ENCODE data around the gene NUP188. TPM values are rescaled to one million over a fixed set of nuclear protein-coding genes. Genes with fewer than 3 reads are reported as not detected.

NUP188 gene
- total and polyA plus RNA-seq, 10 of the 15 experiments (the other 5 are each of a cell fraction or from before 2014, with no cell fraction given) = 1.4 to 73.7 (median 48.9) TPM

DNA sequence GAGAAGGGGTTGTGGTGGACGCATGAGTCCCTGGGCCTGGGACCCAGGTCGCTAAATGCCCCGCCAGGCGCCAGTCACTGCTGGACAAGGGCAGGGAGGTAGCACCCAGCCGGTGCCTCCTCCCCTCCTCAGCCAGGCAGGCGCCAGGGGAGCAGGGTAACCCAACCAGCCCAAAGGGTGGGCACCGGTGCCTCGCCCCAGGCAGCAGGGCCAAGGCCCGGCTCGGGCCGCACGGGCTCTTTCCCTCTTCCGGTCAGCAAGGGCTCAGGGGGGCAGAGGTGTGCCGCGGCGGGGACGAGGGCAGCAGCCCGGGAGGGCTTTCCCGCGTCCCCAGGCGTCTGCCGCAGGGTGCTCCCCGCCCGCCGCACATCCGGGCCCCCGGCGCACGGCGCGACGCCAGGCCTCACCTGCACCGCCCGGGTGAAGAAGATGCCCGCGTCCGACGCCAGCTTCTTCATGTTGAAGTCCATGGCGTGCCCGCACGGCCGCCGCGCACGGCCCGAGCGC lies 80.2 kb downstream of the NUP188 start (continued):
- TF ChIP-seq, protein P1, sequence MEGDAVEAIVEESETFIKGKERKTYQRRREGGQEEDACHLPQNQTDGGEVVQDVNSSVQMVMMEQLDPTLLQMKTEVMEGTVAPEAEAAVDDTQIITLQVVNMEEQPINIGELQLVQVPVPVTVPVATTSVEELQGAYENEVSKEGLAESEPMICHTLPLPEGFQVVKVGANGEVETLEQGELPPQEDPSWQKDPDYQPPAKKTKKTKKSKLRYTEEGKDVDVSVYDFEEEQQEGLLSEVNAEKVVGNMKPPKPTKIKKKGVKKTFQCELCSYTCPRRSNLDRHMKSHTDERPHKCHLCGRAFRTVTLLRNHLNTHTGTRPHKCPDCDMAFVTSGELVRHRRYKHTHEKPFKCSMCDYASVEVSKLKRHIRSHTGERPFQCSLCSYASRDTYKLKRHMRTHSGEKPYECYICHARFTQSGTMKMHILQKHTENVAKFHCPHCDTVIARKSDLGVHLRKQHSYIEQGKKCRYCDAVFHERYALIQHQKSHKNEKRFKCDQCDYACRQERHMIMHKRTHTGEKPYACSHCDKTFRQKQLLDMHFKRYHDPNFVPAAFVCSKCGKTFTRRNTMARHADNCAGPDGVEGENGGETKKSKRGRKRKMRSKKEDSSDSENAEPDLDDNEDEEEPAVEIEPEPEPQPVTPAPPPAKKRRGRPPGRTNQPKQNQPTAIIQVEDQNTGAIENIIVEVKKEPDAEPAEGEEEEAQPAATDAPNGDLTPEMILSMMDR (IDR thresholded peaks at IDR 0.05 in 2 of 3, conservative IDR thresholded peaks at IDR 0.05 in 1 of 3; ENCODE audit: control insufficient read depth in 2 of 3, extremely low read depth in 1 of 3, insufficient read depth in 1 of 3, low read depth in 3 of 3, low read length in 3 of 3) = no peak
- TF ChIP-seq, protein P2, sequence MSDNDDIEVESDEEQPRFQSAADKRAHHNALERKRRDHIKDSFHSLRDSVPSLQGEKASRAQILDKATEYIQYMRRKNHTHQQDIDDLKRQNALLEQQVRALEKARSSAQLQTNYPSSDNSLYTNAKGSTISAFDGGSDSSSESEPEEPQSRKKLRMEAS (IDR thresholded peaks at IDR 0.05; ENCODE audit: low read depth, low read length) = no peak
- no peak for TF ChIP-seq MEF2A (IDR thresholded peaks at IDR 0.05; ENCODE audit: insufficient read depth, low read depth, low read length)
- TF ChIP-seq BCL11A (IDR thresholded peaks at IDR 0.05; ENCODE audit: low read depth, low read length) = no peak
- TF ChIP-seq, protein P3, sequence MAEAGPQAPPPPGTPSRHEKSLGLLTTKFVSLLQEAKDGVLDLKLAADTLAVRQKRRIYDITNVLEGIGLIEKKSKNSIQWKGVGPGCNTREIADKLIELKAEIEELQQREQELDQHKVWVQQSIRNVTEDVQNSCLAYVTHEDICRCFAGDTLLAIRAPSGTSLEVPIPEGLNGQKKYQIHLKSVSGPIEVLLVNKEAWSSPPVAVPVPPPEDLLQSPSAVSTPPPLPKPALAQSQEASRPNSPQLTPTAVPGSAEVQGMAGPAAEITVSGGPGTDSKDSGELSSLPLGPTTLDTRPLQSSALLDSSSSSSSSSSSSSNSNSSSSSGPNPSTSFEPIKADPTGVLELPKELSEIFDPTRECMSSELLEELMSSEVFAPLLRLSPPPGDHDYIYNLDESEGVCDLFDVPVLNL (IDR thresholded peaks at IDR 0.05; ENCODE audit: low read depth, low read length) = no peak
- TF ChIP-seq TAF1 (IDR thresholded peaks at IDR 0.05; ENCODE audit: borderline replicate concordance, low read depth, low read length) = no peak
- no peak for TF ChIP-seq KDM1A (IDR thresholded peaks at IDR 0.05; ENCODE audit: borderline replicate concordance)
- TF ChIP-seq LARP7 (IDR thresholded peaks at IDR 0.05) = peak; percentile 88
- no peak for TF ChIP-seq SRF (IDR thresholded peaks at IDR 0.05; ENCODE audit: low read depth in 2 of 2, low read length in 2 of 2)
- no peak for TF ChIP-seq TCF12 (IDR thresholded peaks at IDR 0.05; ENCODE audit: low read depth, low read length)
- TF ChIP-seq, protein P4, sequence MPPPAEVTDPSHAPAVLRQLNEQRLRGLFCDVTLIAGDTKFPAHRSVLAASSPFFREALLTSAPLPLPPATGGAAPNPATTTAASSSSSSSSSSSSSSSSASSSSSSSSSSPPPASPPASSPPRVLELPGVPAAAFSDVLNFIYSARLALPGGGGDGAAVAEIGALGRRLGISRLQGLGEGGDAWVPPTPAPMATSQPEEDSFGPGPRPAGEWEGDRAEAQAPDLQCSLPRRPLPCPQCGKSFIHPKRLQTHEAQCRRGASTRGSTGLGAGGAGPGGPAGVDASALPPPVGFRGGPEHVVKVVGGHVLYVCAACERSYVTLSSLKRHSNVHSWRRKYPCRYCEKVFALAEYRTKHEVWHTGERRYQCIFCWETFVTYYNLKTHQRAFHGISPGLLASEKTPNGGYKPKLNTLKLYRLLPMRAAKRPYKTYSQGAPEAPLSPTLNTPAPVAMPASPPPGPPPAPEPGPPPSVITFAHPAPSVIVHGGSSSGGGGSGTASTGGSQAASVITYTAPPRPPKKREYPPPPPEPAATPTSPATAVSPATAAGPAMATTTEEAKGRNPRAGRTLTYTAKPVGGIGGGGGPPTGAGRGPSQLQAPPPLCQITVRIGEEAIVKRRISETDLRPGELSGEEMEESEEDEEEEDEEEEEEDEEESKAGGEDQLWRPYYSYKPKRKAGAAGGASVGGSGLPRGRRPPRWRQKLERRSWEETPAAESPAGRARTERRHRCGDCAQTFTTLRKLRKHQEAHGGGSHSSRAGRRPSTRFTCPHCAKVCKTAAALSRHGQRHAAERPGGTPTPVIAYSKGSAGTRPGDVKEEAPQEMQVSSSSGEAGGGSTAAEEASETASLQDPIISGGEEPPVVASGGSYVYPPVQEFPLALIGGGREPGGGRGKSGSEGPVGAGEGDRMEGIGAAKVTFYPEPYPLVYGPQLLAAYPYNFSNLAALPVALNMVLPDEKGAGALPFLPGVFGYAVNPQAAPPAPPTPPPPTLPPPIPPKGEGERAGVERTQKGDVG (CRISPR knock-in tag; IDR thresholded peaks at IDR 0.05) = no peak
- TF ChIP-seq PAX8 (IDR thresholded peaks at IDR 0.05) = no peak
- TF ChIP-seq, protein P5, sequence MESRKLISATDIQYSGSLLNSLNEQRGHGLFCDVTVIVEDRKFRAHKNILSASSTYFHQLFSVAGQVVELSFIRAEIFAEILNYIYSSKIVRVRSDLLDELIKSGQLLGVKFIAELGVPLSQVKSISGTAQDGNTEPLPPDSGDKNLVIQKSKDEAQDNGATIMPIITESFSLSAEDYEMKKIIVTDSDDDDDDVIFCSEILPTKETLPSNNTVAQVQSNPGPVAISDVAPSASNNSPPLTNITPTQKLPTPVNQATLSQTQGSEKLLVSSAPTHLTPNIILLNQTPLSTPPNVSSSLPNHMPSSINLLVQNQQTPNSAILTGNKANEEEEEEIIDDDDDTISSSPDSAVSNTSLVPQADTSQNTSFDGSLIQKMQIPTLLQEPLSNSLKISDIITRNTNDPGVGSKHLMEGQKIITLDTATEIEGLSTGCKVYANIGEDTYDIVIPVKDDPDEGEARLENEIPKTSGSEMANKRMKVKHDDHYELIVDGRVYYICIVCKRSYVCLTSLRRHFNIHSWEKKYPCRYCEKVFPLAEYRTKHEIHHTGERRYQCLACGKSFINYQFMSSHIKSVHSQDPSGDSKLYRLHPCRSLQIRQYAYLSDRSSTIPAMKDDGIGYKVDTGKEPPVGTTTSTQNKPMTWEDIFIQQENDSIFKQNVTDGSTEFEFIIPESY (IDR thresholded peaks at IDR 0.05) = no peak
- TF ChIP-seq FOXK2 (IDR thresholded peaks at IDR 0.05) = no peak
- no peak; the same call in 1 of the 2 replicates for TF ChIP-seq NR2F1 (conservative IDR thresholded peaks at IDR 0.05)
- no peak for TF ChIP-seq RBBP5 (conservative IDR thresholded peaks at IDR 0.05)
- TF ChIP-seq, protein P6, sequence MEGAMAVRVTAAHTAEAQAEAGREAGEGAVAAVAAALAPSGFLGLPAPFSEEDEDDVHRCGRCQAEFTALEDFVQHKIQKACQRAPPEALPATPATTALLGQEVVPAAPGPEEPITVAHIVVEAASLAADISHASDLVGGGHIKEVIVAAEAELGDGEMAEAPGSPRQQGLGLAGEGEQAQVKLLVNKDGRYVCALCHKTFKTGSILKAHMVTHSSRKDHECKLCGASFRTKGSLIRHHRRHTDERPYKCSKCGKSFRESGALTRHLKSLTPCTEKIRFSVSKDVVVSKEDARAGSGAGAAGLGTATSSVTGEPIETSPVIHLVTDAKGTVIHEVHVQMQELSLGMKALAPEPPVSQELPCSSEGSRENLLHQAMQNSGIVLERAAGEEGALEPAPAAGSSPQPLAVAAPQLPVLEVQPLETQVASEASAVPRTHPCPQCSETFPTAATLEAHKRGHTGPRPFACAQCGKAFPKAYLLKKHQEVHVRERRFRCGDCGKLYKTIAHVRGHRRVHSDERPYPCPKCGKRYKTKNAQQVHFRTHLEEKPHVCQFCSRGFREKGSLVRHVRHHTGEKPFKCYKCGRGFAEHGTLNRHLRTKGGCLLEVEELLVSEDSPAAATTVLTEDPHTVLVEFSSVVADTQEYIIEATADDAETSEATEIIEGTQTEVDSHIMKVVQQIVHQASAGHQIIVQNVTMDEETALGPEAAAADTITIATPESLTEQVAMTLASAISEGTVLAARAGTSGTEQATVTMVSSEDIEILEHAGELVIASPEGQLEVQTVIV (IDR thresholded peaks at IDR 0.05; ENCODE audit: borderline replicate concordance, partially characterized antibody) = no peak

Measured in GM12878 (cell line).